Neural cell (in vitro differentiated cells): ENCODE measurements around the gene CEP55. TPM values are rescaled to one million over a fixed set of nuclear protein-coding genes. Genes with fewer than 3 reads are reported as not detected.

Experiments used
- H2AFZ ChIP-seq: fragments of 200-600, 300-800 bp; sonication (generic), shearing (Covaris generic); 2 replicates; pipeline ENCODE4 v1.6.0; 2014; ENCODE audit warnings: low read depth, mild to moderate bottlenecking, antibody characterized with exemption, low read length, moderate library complexity
- H3F3A ChIP-seq: fragments of 200-600 bp; shearing (Covaris generic); 2 replicates; pipeline ENCODE4 v1.6.1; 2016; ENCODE audit warnings: mild to moderate bottlenecking, moderate library complexity, mixed read lengths, antibody characterized with exemption, low read length; ENCODE audit not compliant: insufficient read depth, poor library complexity, severe bottlenecking
- H3K27ac ChIP-seq: fragments of 200-600, 300-800 bp; sonication (generic), shearing (Covaris generic); 2 replicates; pipeline ENCODE4 v1.5.1; 2014; ENCODE audit warnings: mild to moderate bottlenecking, low read length, moderate library complexity
- H3K27me3 ChIP-seq: fragments of 300-800, 200-600 bp; sonication (generic), shearing (Covaris generic); 2 replicates; pipeline ENCODE4 v1.6.0; 2014; ENCODE audit warnings: mild to moderate bottlenecking, low read depth, low read length, moderate library complexity; ENCODE audit not compliant: insufficient read depth
- H3K36me3 ChIP-seq: fragments of 300-800, 200-600 bp; sonication (generic), shearing (Covaris generic); 2 replicates; pipeline ENCODE4 v1.5.1; 2014; ENCODE audit warnings: mild to moderate bottlenecking, antibody characterized with exemption, low read length, moderate library complexity; ENCODE audit not compliant: insufficient read depth
- H3K4me2 ChIP-seq: fragments of 300-800, 200-600 bp; sonication (generic), shearing (Covaris generic); 2 replicates; pipeline ENCODE4 v1.6.0; 2014; ENCODE audit warnings: mild to moderate bottlenecking, low read length
- H3K4me3 ChIP-seq: fragments of 300-800, 200-600 bp; sonication (generic), shearing (Covaris generic); 2 replicates; pipeline ENCODE4 v1.5.1; 2014; ENCODE audit warnings: mild to moderate bottlenecking, low read length, moderate library complexity
- H3K79me2 ChIP-seq: fragments of 200-600 bp; shearing (Covaris generic); replicated peaks from 2 replicates; pipeline ENCODE4 v1.6.0; 2014; ENCODE audit warnings: mild to moderate bottlenecking, low read length, moderate library complexity; ENCODE audit not compliant: insufficient read depth
- H3K9ac ChIP-seq: fragments of 300-800, 200-600 bp; sonication (generic), shearing (Covaris generic); 2 replicates; pipeline ENCODE4 v1.6.1; 2016; ENCODE audit warnings: mild to moderate bottlenecking, low read length, mixed read lengths
- H3K9me2 ChIP-seq: fragments of 200-600 bp; shearing (Covaris generic); 2 replicates; pipeline ENCODE4 v1.6.1; 2016; ENCODE audit warnings: mild to moderate bottlenecking, low read length, mixed read lengths; ENCODE audit not compliant: insufficient read depth
- H3K9me3 ChIP-seq: fragments of 200-600, 300-800 bp; sonication (generic), shearing (Covaris generic); 2 replicates; pipeline ENCODE4 v1.6.1; 2016; ENCODE audit warnings: mild to moderate bottlenecking, mixed run types, low read length, moderate library complexity, mixed read lengths
- H4K20me1 ChIP-seq: fragments of 200-600 bp; shearing (Covaris generic); 2 replicates; pipeline ENCODE4 v1.6.1; 2016; ENCODE audit warnings: mild to moderate bottlenecking, mixed run types; ENCODE audit not compliant: insufficient read depth
- CTCF ChIP-seq: fragments of 450-650 bp; IDR thresholded peaks from 2 replicates; pipeline ENCODE4 v1.5.1; 2014; ENCODE audit warnings: antibody characterized with exemption, mild to moderate bottlenecking, moderate library complexity; ENCODE audit not compliant: poor library complexity, severe bottlenecking
- EP300 ChIP-seq: fragments of 450-650 bp; conservative IDR thresholded peaks from 2 replicates; pipeline ENCODE4 v1.6.1; 2014; ENCODE audit warnings: antibody characterized with exemption, mild to moderate bottlenecking, moderate library complexity; ENCODE audit not compliant: poor library complexity, severe bottlenecking
- EZH2 ChIP-seq: fragments of 200-600, 300-800 bp; shearing (Covaris generic), sonication (generic); IDR thresholded peaks from 2 replicates; pipeline ENCODE4 v1.6.1; 2014; ENCODE audit warnings: antibody characterized with exemption, low read length, borderline replicate concordance, mild to moderate bottlenecking; ENCODE audit not compliant: insufficient read depth, poor library complexity, severe bottlenecking
- MXI1 ChIP-seq: fragments of 450-650 bp; conservative IDR thresholded peaks from 2 replicates; pipeline ENCODE4 v1.6.1; 2014; ENCODE audit warnings: antibody characterized with exemption, mild to moderate bottlenecking; ENCODE audit not compliant: poor library complexity, severe bottlenecking
- POLR2AphosphoS5 ChIP-seq: IDR thresholded peaks from 2 replicates; pipeline ENCODE4 v1.6.1; 2012
- RAD21 ChIP-seq: fragments of 450-650 bp; conservative IDR thresholded peaks from 2 replicates; pipeline ENCODE4 v1.6.1; 2014; ENCODE audit warnings: antibody characterized with exemption, mild to moderate bottlenecking, moderate library complexity
- REST ChIP-seq: IDR thresholded peaks from 2 replicates; pipeline ENCODE4 v1.6.1; 2012; ENCODE audit warnings: borderline replicate concordance
- SMC3 ChIP-seq: fragments of 450-650 bp; conservative IDR thresholded peaks from 2 replicates; pipeline ENCODE4 v1.6.1; 2014; ENCODE audit warnings: antibody characterized with exemption, mild to moderate bottlenecking, moderate library complexity; ENCODE audit not compliant: poor library complexity
- TAF1 ChIP-seq: IDR thresholded peaks from 2 replicates; pipeline ENCODE4 v1.6.1; 2012; ENCODE audit warnings: low read depth
- polyA plus RNA-seq: library from polyadenylated mRNA; depleted of rRNA; stranded (reverse); fragments of >200 nt; gene quantifications from 2 replicates; pipeline ENCODE4 v1.2.3, GENCODE V29; 2014

The CEP55 gene
- polyA plus RNA-seq, 1 donor from 2014 or later: 0.67 TPM

- no peak overlapping the region for H3K4me2 ChIP-seq
- H3K36me3 ChIP-seq: no peaks in the 10 kb centered on the region
- H3K79me2 ChIP-seq: no peaks in the 10 kb centered on the region
- no peaks in the 10 kb centered on the region for H3K27me3 ChIP-seq
- no peaks in the 10 kb centered on the region for H3K9me2 ChIP-seq
- H3K4me3 ChIP-seq: no peak overlapping the region
- no peak overlapping the region for H3K27ac ChIP-seq
- no peak overlapping the region for H3K9ac ChIP-seq
- no peaks in the 10 kb centered on the region for H3F3A ChIP-seq
- H2AFZ ChIP-seq: no peak overlapping the region
- H3K9me3 ChIP-seq: no peaks in the 10 kb centered on the region
- TF ChIP-seq MXI1: no peak
- no peak for TF ChIP-seq REST
- TF ChIP-seq EP300: no peak
- no peak for TF ChIP-seq SMC3
- TF ChIP-seq CTCF: no peak
- no peak for TF ChIP-seq POLR2AphosphoS5
- TF ChIP-seq RAD21: no peak
- TF ChIP-seq TAF1: no peak
- no peak for TF ChIP-seq EZH2
- no peaks in the 10 kb centered on the region for H4K20me1 ChIP-seq
Observed at GRCh38 chr10:93463723-93464476, 32.5 kb upstream of the CEP55 start.

- Histone ChIP-seq H3F3A (no peaks in the 10 kb centered on the region), H3K4me2 (no peak overlapping the region), H3K9me3 (no peaks in the 10 kb centered on the region), H3K4me3 (no peak overlapping the region), H3K79me2 (no peaks in the 10 kb centered on the region), H4K20me1 (no peaks in the 10 kb centered on the region), H3K27me3 (no peaks in the 10 kb centered on the region), H3K9me2 (no peaks in the 10 kb centered on the region), H3K36me3 (no peaks in the 10 kb centered on the region), H3K27ac (no peak overlapping the region), H2AFZ (no peak overlapping the region), H3K9ac (no peak overlapping the region)
- TF ChIP-seq SMC3: no peak
- TF ChIP-seq CTCF: no peak
- TF ChIP-seq TAF1: no peak
- no peak for TF ChIP-seq RAD21
- TF ChIP-seq MXI1: no peak
- TF ChIP-seq EP300: no peak
Observed at GRCh38 chr10:93464776-93465388, 31.5 kb upstream of the CEP55 start.
